GM21367 (cell line): Measurements from ENCODE around the gene SLA2.
"Not testable (repeated sequence)": the region's sequence is repeated elsewhere in the genome, so short reads cannot be mapped to it uniquely, and the experiment has no call there.

Source experiments
- ATAC-seq: cut with Tn5 transposase; IDR thresholded peaks from one replicate; pipeline ENCODE4 v1.9.1; 2021; ENCODE audit not compliant: unreplicated experiment

Gene SLA2

DNA sequence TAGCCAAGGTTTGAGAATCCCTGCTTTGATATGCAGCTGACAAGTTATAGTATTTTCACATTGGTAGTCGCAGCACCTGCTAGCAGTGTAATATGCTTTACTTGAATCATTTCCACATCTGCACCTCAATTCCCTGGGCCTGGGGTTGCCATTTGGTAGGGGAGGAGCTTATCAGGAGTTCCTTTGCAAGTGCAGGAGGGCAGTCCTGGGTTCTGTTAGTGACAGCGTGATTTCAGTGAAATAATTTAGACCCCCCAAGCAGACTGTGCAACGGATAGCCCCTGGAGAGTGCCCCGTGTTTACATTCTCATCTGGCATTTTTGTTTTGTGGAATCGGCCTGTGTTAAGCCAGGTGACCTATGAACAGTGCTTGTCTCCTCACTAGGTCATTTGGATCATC is 34.4 kb downstream of the SLA2 start:
- no peak for ATAC-seq

DNA sequence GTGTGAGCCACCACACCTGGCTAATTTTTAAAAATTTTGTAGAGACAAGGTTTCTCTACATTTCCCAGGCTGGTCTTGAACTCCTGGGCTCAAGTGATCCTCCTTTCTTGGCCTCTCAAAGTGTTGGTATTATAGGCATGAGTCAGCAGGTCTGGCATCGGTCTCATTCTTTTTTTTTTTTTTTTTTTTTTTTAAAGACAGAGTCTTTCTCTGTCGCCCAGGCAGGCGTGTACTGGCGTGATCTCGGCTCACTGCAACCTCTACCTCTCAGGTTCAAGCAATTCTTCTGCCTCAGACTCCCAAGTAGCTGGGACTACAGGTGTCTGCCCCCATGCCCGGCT is 37.6 kb downstream of the SLA2 start:
- ATAC-seq, result not testable (repeated sequence)

DNA sequence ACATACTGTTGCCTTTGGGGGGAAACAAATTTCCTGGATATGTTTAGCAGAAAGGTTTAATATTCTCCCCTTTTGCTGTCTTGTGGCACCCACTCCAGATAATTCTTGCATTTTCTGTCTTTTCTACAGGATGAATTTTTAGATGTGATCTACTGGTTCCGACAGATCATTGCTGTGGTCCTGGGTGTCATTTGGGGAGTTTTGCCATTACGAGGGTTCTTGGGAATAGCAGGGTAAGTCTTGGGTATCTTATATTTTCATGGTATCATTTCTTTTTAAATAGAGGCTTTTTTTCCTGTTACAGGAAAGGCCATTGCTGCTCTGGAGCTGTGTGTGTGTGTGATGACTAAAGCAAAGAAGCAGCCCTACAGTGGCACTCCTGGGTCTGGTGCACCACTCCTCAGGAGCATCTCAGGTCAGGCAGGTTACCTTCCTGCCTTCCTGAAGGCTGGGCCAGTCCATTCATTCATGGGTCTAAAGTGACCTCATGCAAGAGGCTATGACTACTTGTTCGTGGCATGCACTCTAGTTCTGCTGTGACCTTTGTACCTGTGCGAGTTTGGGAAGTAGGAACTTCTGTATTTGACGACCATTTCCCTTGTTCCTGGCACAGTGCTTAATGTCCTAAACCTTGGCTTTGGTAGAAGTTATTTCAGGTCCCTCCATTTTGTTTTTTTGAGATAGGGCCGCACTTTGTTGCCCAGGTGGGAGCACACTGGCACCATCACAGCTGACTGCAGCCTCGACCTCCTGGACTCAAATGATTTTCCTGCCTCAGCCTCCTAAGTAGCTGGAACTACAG is 38.2 kb downstream of the SLA2 start:
- no peak for ATAC-seq

DNA sequence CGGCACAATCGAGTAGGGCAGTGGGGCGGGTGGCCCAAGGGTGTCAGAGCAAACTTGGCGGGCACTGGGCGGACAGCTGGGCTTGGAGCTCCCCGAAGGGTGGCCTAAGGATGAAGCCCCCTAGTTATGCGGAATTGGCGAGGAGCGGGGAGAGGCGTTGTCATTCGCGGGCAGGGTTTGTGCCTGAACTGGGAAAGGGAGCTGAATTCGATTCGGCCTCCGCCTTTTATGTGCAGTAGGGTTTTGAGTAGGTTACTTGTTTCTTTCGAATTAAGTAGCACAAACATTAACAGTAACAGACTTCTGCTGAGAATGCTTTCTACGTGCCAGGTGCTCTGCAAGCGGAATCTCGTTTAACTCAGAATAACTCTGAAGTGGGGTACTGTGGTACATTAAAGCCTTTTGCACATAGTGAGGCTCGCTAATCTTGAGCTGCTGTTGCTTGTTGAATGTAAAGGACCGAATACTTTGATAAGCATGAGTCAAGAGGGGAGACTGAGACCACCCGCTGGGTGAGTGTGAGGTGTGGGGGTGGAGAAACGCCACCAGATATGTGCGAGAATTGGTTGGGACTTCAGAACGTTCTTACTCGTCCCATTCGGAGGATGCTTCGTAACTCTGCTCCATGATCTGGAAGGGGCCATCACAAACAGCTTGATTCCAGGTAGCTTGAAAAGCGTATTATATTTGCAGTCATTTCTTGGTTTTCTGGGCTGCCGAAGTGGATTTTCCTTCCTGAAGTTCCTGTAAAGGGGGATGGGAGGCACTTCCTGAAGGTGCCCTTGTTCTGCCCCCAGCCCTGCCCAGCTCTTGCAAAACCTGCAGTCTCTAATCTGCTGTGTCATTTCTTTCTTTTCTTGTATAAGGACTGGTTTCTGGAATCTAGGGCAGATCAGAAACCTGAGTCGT is 39.6 kb downstream of the SLA2 start:
- no peak for ATAC-seq

DNA sequence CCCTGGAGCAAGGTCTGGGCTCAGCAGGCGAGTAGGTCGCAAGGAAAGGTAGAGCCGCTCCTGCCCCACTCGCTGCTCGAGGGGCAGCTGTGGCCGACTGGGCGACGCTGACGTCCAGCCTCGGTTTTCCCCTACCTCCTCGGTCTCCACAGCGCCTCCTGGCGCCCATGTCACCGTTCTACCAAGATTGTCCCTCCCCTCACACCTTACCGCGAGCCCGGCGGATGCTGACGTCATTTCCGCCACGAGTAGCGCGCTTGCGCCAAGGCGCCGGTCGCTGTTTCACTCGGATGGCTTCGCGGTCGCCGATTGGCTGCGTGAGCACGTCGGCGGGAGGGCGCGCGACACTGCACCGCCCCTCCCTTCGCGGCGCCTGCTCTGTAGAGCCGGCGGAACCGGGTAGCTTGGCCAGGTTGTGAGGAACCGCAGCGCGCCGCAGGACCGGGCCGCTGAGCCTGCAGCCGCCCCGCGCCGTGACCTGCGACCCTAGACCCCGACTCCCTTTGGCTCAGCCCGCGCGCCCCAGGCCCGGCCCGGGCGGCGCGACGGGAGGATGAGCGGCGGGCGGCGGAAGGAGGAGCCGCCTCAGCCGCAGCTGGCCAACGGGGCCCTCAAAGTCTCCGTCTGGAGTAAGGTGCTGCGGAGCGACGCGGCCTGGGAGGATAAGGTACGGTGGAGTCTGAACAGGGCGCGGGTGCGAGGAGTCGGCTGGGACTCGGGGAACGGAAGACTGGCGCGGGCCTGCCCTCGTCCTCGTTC is 40.4 kb downstream of the SLA2 start, which contains the start of gene RAB5IF:
Gene RAB5IF, plus strand, starts transcription at position 381 of the 759 bp plus-strand sequence. Its CDS starts 173 bp downstream, at position 554.
- ATAC-seq, result peak; percentile 69

DNA sequence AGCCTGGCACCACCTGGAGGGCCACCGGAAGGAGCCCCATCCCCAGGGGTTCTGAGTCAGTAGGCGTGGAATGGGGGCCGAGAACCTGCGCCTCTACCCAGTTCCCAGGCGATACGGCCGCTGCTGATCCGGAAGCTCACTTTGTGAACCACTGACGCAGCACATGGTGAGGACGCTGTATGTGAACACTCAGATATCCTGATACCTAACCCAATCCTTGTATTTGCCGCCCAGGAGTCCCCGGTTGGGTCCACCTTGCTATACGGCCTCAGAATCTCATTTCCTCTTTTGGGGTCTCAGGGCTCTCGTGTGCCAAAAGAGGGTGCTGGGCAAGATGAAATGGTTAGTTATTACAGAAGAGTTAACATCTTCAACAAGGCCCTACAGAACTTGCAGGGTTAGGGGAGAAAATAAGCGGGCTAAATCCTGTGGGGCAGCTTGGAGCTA is 41.0 kb downstream of the SLA2 start:
- ATAC-seq, result peak; percentile 27

DNA sequence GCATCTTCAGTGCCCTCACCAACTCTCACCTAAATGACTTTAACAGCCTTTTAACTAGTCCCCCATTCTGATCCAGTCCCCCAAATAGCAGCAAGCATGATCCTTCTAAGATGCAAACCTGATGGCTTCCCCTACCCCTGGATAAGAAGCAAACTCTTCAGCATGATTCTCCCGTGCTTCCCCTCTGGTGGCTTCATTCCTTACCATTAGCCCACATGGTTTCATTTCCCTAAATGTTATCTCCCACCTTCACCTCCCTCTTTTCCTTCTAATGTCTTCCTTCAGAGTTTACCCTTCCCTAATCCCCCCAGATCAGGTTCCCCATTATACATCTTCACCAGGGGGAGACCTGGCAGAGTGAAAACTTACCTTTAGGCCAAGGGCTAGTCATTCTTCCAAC is 44.5 kb downstream of the SLA2 start:
- no peak for ATAC-seq

DNA sequence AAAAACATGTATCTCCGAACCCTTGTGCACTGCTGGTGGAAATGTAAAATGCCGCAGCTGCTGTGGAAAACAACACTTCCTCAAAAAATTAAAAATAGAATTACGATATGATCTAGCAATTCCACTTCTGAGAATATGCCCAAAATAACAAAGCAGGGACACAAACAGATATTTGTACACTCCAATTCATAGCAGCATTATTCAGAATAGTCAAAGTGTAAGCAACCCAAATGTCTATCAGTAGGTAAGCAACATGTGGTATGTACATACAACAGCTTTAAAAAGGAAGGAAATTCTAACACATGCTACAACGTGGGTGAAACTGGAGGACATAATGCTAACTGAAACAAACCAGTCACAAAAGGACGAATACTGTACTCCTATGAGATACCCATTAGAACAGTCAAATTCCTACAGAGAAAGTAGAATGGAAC is 46.1 kb downstream of the SLA2 start:
- ATAC-seq, result no peak

DNA sequence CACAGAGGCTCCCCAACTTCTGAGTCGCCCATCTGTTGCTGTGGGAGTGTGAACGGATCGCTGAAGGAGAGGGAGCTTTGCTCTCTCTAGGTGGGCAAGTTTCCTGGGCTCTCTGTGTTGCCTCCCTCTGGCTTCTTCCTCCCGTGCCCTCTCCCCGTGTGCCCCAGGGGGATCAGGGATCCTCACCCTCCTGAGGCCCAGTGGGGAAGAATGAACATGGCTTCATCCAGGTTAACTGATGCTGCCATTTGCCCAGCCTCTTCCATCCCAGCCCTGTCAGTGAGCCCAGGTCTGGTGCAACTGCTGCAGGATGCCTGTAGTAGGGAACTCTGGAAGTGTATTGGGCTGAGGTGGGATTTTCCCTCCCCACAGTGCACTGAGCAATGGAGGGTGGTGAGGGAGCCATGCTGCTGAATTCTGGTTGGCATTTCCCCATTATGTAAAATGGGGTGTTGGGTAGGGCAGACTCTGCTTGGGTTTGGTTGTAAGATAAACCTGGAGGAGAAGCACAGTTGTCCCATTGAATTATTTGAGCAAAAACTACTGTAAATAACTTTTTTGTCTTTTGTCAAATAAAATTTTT is 52.6 kb downstream of the SLA2 start:
- no peak for ATAC-seq

DNA sequence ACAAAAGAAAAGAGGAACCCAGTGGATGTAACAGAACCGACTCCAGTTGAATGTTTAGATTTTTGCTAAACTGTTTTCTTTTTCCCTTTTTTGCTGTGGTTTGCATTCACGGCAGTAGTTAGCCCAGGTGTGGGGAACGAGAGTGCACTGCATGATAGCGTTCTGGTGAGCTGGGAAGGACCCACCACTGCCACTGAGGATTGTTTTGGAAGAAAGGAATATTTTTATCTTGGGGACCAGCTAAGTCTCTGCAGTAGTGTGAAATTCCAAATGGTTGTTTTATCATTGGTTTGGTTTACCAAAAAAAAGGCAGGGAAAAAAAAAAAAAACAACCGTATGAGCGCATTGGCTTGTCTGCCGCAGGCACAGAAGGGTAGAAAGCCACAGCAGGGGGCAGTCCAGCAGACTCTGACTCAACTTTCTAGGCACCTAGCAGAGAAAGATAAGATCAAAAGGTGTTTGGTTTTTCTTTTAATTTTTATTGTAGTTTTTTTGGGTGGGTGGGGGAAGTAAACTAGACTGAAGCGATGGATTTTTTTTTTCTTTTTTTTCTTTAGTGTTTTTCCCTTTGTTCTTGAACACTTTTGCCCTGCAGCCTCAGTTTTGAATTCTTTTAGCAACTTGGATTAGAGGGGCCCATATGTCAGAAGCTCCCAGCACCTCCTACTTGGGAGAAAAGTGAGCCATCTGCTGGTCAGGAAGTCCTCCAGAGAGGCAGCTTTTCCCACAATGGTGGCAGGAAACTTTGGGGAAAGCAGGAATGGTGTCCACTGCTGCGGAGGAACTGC is 53.9 kb downstream of the SLA2 start:
- ATAC-seq, result no peak

DNA sequence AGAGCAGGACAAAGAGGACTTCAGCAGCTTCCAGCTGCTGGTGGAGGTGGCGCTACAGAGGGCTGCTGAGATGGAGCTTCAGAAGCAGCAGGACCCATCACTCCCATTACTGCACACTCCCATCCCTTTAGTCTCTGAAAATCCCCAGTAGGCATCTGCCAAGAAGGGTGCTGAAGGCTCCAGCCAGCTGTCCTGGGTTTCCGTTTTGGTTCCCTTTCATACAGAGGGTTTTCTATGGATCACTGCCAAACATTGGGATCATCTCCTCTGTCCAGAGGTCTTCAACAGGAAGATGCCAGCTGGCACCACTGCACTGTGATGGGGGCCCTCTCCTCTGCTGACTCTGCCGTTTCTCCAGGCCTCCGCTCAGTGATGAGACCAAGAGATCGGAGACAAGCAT is 54.7 kb downstream of the SLA2 start:
- ATAC-seq, result no peak

DNA sequence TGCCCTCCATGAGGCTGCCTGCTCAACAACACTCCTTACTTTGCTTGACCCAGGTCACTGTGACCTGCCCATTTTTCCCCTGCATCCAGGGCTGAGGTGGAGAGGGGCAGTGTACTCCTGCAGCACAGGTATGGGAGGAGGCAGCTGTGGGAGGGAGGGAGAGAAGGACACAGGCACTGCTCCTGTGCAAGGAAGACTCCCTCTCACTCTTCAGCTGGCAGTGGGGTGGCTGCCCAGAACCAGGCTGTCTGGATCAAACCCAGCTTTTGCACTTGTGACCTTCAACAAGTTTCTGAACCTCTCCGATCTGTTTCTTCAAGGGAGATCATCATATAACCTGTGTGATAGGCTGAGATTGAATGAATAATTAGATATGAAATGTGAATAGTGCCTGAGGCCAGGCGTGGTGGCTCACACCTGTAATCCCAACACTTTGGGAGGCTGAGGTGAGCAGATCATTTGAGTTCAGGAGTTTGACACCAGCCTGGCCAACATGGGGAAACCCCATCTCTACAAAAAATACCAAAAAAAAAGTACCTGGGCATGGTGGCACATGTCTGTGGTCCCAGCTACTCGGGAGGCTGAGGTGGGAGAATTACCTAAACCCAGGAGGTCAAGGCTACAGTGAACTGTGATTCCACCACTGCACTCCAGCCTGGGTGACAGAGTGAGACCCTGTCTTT is 58.5 kb downstream of the SLA2 start:
- ATAC-seq, result no peak

DNA sequence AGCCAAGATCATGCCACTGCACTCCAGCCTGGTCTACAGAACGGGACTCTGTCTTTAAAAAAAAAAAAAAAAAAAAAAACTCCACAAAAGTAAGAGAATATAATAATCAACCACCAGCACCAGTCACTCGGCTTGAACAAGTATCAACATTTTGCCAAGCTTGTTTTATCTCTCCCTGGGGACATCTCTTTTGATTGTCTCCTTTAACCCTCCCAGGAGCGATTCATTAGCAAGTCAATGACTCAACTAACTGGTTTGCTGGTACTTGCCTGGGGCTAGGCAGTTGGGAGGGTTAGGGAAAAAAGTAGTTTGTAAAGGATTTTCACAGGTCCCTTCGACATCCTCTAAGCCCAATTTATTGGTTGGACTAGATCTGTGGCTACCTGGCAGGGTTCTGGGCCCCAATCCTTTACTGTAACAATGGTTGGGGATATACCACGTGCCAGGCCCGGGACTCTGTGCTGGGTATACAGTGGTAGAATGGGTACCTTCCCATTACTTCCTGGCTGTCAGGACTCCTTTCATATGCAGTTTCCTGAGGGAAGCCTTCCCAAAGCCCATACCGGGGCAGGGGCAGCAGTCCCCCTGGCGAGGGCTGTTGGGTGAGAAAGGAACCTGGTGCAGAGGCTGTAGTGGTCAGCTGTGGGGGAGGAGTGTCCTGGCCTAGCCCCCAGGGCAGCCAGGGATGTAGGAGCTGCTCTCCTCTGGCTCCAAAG is 60.4 kb downstream of the SLA2 start:
- no peak for ATAC-seq

DNA sequence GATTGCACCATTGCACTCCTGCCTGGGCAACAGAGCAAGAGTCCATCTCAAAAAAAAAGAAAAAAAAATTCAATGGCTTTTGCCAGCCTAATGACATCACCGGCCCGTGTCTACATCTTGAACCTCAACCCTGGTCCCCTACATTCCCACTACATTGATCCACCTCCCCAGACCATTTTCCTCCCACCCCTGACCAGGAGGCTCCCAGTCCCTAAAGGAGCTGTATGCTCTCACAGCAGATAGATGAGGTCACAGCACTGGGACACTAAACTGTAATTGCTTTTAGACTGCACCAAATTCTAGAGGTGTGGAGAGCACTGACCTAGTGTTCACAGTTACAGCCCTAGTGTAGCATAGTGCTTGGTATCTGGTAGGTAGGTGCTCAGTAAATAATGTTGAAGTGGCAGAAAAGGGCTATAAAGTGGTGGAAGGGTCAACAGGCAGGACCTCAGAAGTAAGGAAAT is 61.9 kb downstream of the SLA2 start:
- ATAC-seq, result no peak

DNA sequence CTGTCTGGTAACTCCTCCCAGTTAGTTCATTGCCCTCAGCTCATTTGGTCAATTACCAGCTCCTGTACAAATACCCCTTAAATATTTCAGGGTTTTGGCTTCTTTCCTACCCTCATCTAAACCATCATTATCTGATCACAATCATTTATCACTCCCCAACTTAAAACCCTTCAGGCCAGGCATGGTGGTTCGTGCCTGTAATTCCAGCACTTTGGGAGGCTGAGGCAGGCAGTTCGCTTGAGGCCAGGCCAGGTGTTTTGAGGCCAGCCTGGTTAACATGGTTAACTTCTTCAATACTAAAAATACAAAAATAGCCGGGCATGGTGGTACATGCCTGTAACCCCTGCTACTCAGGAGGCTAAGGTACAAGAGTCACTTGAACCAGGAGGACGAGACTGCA is 63.2 kb downstream of the SLA2 start:
- no peak for ATAC-seq

DNA sequence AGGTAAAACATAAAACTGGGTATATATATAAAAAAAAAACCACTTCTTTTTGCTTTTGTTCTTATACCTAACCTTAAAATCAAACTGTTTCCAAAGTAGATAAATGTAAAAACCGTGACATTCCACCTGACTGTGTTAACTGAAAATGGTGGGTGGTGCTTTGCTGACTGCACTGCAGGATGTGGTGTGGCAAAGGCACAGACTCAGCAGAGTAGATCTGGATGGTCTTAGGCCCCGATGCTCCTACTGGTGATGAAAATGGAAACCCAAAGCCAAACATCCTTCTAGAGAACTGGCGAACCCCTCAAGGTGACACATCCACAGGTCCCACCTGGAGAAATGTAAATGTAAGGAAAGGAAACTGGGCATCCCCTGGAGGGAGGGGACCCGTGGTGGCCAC is 63.7 kb downstream of the SLA2 start:
- no peak for ATAC-seq

DNA sequence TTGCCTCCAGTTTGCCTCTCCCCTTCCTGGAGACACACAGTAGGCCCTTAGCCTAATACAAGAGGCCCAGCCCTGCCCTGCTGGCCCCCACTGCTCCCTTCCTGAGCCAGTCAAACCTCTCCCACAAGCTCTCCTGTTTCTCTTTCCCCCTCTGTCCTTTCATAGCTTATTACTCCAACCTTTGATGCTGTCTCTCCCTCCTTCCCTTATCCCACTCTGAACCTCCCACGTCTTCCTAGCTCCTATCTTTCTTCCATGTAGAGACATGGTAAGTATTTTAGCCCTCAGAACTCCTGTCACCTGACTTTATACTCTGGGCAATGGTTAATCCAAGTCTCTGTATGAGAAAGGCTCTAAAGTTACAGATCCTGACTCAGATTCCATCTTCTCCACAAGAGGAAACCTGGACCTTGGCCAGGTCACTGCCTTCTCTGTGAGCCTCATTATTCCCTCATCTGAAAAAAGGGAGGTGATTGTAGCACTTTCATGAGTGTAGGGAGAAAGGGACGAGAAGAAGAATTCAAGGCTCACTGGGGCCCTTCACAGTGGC is 65.9 kb downstream of the SLA2 start:
- no peak for ATAC-seq

DNA sequence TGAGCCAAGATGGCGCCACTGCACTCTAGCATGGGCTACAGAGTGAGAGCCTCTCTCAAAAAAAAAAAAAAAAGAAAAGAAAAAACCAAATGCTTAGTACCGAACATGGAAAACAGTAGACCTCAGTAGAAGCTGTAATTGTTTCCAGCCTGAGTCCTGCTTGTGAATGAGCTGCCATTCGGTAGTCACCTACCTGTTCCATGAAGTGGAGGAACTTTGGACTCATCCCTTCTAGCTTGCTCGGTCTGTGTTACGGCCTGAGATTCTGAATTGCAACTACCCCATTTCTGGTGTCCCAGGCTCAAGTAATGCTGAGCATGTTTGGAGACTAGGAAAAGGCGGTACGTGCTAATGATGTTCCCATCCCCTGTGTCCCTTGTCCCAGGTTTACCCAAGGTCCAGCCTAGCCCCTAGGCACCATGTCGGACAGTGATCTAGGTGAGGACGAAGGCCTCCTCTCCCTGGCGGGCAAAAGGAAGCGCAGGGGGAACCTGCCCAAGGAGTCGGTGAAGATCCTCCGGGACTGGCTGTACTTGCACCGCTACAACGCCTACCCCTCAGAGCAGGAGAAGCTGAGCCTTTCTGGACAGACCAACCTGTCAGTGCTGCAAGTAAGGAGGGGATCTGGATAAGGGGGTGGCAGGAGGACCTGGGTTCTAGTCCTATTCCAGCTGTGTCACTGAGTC is 67.5 kb downstream of the SLA2 start:
- ATAC-seq, result no peak
